ENCODE data around the gene KCNMA1. TPM values are rescaled to one million over a fixed set of nuclear protein-coding genes. Genes with fewer than 3 reads are reported as not detected.

Gene KCNMA1
- total RNA-seq, 4 donors from 2014 or later, result 66.8 to 96.5 (median 78.9) TPM

DNA sequence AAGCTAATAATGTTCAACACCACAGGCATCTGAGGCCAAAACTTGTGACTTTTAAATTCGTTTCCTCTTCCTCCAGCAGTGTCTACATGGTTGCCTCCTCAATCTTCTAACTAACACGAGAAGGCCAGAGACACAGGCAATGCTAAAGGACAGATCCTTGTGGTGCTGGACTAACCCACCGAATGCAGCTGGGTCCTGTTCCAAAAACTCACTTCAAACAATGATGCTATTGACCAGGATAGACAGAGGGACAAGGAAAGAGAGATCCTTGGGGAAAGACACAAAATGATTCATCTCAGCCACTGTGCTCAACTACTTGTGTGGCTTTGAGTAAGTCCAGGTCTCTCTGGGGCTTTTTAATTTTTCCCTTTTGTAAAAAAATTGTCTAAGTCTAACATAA lies 107.6 kb downstream of the KCNMA1 start:
- Histone ChIP-seq H3K4me1 (peaks cover 62 to 88% of the 10 kb centered on the region in 2 donors), H3K36me3 (no peaks in the 10 kb centered on the region), H3K27me3 (no peaks in the 10 kb centered on the region), H3K9me3 (no peaks in the 10 kb centered on the region), H3K4me3 (no peak overlapping the region), H3K27ac (peak overlapping the region; percentile 60 to 92 (median 88))
- TF ChIP-seq, protein P1, sequence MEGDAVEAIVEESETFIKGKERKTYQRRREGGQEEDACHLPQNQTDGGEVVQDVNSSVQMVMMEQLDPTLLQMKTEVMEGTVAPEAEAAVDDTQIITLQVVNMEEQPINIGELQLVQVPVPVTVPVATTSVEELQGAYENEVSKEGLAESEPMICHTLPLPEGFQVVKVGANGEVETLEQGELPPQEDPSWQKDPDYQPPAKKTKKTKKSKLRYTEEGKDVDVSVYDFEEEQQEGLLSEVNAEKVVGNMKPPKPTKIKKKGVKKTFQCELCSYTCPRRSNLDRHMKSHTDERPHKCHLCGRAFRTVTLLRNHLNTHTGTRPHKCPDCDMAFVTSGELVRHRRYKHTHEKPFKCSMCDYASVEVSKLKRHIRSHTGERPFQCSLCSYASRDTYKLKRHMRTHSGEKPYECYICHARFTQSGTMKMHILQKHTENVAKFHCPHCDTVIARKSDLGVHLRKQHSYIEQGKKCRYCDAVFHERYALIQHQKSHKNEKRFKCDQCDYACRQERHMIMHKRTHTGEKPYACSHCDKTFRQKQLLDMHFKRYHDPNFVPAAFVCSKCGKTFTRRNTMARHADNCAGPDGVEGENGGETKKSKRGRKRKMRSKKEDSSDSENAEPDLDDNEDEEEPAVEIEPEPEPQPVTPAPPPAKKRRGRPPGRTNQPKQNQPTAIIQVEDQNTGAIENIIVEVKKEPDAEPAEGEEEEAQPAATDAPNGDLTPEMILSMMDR (IDR thresholded peaks at IDR 0.05 in 4 of 5, conservative IDR thresholded peaks at IDR 0.05 in 1 of 5), result no peak
- no peak for TF ChIP-seq POLR2A (IDR thresholded peaks at IDR 0.05)
- in situ Hi-C loops (cut with MboI; ENCODE audit: low sequenced_read_pairs in 4 of 4) (no loop called here), intact Hi-C loops (cut with DNase I; ENCODE audit: low total_unique reads) (loop anchor here (2.0 kb wide), 1 partner anchor 31 kb away; no protein-coding TSS in a partner anchor)
- DNase-seq, result no peak
- no peak for ATAC-seq

DNA sequence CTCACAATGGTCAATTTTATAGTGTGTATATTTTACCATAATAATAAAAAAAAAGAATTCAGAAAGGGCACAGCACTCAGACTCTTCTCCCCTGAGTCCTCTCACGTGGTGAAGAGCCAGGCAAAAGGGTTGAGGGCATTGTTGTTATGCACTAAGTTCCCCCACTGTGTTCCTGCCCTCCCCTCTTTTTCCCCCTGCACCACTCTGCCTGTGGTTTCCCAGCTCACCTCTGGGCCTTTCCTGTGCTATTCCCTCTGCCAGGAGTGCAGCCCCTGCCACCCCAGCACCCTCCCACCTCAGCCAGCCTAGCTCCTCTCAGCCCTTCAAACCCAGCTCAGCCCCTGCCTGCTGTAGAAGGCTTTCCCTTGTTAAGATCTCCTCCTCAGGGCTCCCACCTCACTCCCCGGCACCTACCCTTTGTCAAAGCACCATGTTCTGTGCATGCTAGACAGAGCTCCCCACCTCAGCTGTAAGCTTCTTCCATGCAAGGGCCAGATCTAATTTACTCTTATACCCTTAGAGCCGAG lies 108.5 kb downstream of the KCNMA1 start:
- ATAC-seq (no peak), DNase-seq (no peak)
- TF ChIP-seq, protein P1 (IDR thresholded peaks at IDR 0.05 in 4 of 5, conservative IDR thresholded peaks at IDR 0.05 in 1 of 5), result no peak
- TF ChIP-seq POLR2A (IDR thresholded peaks at IDR 0.05), result no peak
- in situ Hi-C loops (cut with MboI; ENCODE audit: low sequenced_read_pairs in 4 of 4) (no loop called here), intact Hi-C loops (cut with DNase I; ENCODE audit: low total_unique reads) (no loop called here)
- H3K4me1 ChIP-seq, result peaks cover 67 to 90% of the 10 kb centered on the region in 2 donors
- H3K4me3 ChIP-seq, result no peak overlapping the region
- no peaks in the 10 kb centered on the region for H3K36me3 ChIP-seq
- H3K27ac ChIP-seq, result peak overlapping the region; percentile 82 to 92 (median 88)
- H3K27me3 ChIP-seq, result no peaks in the 10 kb centered on the region
- H3K9me3 ChIP-seq, result no peaks in the 10 kb centered on the region

DNA sequence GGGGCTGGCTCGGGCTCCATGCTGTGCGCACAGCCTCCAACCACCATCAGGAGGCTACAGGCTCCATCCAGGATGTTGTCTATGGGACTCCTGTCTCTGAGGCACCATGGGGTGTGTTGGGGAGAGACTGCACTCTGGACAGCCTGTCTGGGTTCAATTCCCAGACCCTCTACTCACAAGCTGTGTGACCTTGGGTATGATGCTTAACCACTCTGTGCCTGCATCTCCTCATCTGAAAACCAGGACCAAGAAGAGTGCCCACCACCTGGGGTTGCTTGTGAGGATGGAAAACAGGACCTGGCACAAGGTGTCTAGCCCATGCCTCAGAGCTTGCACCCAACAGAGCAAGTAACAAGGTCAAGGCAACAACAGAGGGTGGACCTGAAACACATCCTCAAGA lies 109.8 kb downstream of the KCNMA1 start:
- intact Hi-C loops (cut with DNase I; ENCODE audit: low total_unique reads) (no loop called here), in situ Hi-C loops (cut with MboI; ENCODE audit: low sequenced_read_pairs in 4 of 4) (no loop called here)
- peaks cover 66 to 86% of the 10 kb centered on the region in 2 donors for H3K4me1 ChIP-seq
- no peak overlapping the region for H3K4me3 ChIP-seq
- ATAC-seq (no peak), DNase-seq (no peak)
- TF ChIP-seq, protein P1 (IDR thresholded peaks at IDR 0.05 in 4 of 5, conservative IDR thresholded peaks at IDR 0.05 in 1 of 5), result no peak
- no peak for TF ChIP-seq POLR2A (IDR thresholded peaks at IDR 0.05)
- H3K27ac ChIP-seq, result peak overlapping the region; percentile 82 to 92 (median 88)
- H3K27me3 ChIP-seq, result no peaks in the 10 kb centered on the region
- H3K9me3 ChIP-seq, result no peaks in the 10 kb centered on the region
- H3K36me3 ChIP-seq, result no peaks in the 10 kb centered on the region

DNA sequence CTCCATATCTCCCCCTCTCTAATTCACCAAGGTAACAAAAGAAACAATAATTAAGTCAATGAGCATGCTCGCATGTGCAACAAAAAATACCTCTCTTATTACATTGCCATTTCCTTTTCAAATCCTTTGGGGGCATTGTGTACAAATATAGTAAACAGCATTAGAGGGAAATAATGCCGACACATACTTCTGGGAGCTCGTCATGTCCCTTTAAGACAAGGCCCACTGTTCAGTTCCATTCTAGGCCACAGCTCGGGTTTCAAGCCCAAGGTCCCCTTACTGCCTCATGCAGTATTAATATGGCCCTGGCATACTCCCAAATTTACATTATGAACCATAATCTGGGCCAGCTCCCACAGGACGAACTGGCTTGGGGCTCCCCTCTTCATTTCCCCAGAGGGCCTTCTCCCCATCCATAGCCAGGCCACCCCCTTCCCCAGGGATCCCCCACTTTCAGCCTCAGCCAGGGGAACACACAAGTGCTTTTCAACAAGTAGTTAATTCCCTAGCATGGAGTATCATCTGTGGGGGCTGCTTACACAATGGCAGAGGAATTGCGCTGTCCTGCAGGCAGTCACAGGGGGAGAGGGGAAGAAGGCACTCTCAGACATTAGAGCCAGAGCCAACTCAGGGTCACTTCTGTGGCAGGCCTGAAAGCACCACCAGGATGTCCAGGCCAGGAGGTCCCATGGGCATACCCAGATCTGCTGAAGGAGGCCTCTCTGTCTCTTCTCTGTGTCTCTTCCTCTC lies 110.6 kb downstream of the KCNMA1 start:
- Histone ChIP-seq H3K27ac (peak overlapping the region; percentile 82 to 92 (median 88)), H3K36me3 (no peaks in the 10 kb centered on the region), H3K4me3 (no peak overlapping the region), H3K9me3 (no peaks in the 10 kb centered on the region), H3K4me1 (peaks cover 58 to 78% of the 10 kb centered on the region in 2 donors), H3K27me3 (no peaks in the 10 kb centered on the region)
- intact Hi-C loops (cut with DNase I; ENCODE audit: low total_unique reads), result no loop called here
- in situ Hi-C loops (cut with MboI; ENCODE audit: low sequenced_read_pairs in 4 of 4), result no loop called here
- ATAC-seq (peak; percentile 61 to 62), DNase-seq (peak; percentile 48 to 69)
- TF ChIP-seq, protein P1 (IDR thresholded peaks at IDR 0.05 in 4 of 5, conservative IDR thresholded peaks at IDR 0.05 in 1 of 5), result peak in 1 of 5 experiments; percentile 10
- TF ChIP-seq POLR2A (IDR thresholded peaks at IDR 0.05), result peak in 1 of 2 donors; percentile 9
